ENCODE data around the gene CFAP300.

Gene CFAP300

GRCh38 chr11:102047305-102047924, at the start of gene CFAP300:
Gene CFAP300 (plus strand): TSS chr11:102047437. CDS start chr11:102047471, 34 bp downstream.
- no peak for FAIRE-seq

GRCh38 chr11:102001657-102002338, 45.4 kb upstream of the CFAP300 start:
- no peak for FAIRE-seq

GRCh38 chr11:102004220-102004619, 43.0 kb upstream of the CFAP300 start:
- no peak for FAIRE-seq

- FAIRE-seq = no peak
Observed at GRCh38 chr11:102005306-102005705, 41.9 kb upstream of the CFAP300 start.

GRCh38 chr11:102006835-102007566, 40.2 kb upstream of the CFAP300 start:
- FAIRE-seq = no peak

GRCh38 chr11:102007567-102008437, 39.4 kb upstream of the CFAP300 start:
- peak; percentile 98 for FAIRE-seq

GRCh38 chr11:102010776-102011494, 36.3 kb upstream of the CFAP300 start:
- no peak for FAIRE-seq

GRCh38 chr11:102012946-102013345, 34.3 kb upstream of the CFAP300 start:
- no peak for FAIRE-seq

GRCh38 chr11:102014756-102015155, 32.5 kb upstream of the CFAP300 start:
- no peak for FAIRE-seq

GRCh38 chr11:102017026-102017425, 30.2 kb upstream of the CFAP300 start:
- FAIRE-seq = no peak

GRCh38 chr11:102026217-102026616, 21.0 kb upstream of the CFAP300 start:
- no peak for FAIRE-seq

- FAIRE-seq = no peak
Observed at GRCh38 chr11:102026959-102027358, 20.3 kb upstream of the CFAP300 start.

GRCh38 chr11:102036757-102037156, 10.5 kb upstream of the CFAP300 start:
- FAIRE-seq = no peak

GRCh38 chr11:102046841-102047240, 396 bp upstream of the CFAP300 start:
- no peak for FAIRE-seq

- no peak for FAIRE-seq
Observed at GRCh38 chr11:102050927-102051575, 3.8 kb downstream of the CFAP300 start.

GRCh38 chr11:102061276-102061675, 14.0 kb downstream of the CFAP300 start:
- FAIRE-seq = no peak

- FAIRE-seq = no peak
Observed at GRCh38 chr11:102062106-102062505, 14.9 kb downstream of the CFAP300 start.

GRCh38 chr11:102064316-102064715, 17.1 kb downstream of the CFAP300 start:
- no peak for FAIRE-seq

- no peak for FAIRE-seq
Observed at GRCh38 chr11:102070766-102071165, 23.5 kb downstream of the CFAP300 start.

- FAIRE-seq = no peak
Observed at GRCh38 chr11:102071497-102072472, 24.5 kb downstream of the CFAP300 start.

All from A204.1 (cell line).